Measurements from ENCODE around the gene PLPPR2.

- TF ChIP-seq CTCF (IDR thresholded peaks at IDR 0.05; ENCODE audit: poor library complexity) (no peak), EZH2 (IDR thresholded peaks at IDR 0.05; ENCODE audit: borderline replicate concordance) (no peak), EZH2phosphoT487 (IDR thresholded peaks at IDR 0.05; ENCODE audit: low read depth, severe bottlenecking, unreplicated experiment) (no peak)
Observed at GRCh38 chr19:11365557-11366117, 10.4 kb downstream of the PLPPR2 start.

Data from hepatocyte (in vitro differentiated cells).